Bronchial epithelial cell (primary cell): Measurements from ENCODE around the gene SLC6A3. TPM values are rescaled to one million over a fixed set of nuclear protein-coding genes. Genes with fewer than 3 reads are reported as not detected.

ENCODE experiments used
- DNase-seq: peaks from one replicate; pipeline ENCODE4 v3.0.0-alpha.2; 2010; ENCODE audit warnings: low read depth
- FAIRE-seq: peaks from 2 replicates; lab custom pipeline; 2011; peaks lifted over from hg19 to GRCh38; lab: Jason Lieb, UNC
- H3K27me3 ChIP-seq: 2 replicates; pipeline ENCODE4 v1.5.1; 2011; ENCODE audit warnings: low read length; ENCODE audit not compliant: control insufficient read depth, insufficient read depth
- H3K36me3 ChIP-seq: 2 replicates; pipeline ENCODE4 v1.5.1; 2011; ENCODE audit warnings: low read length; ENCODE audit not compliant: control insufficient read depth, insufficient read depth
- H3K4me3 ChIP-seq: 2 replicates; pipeline ENCODE4 v1.5.1; 2011; ENCODE audit warnings: mild to moderate bottlenecking, low read depth, low read length, control low read depth
- CTCF ChIP-seq: IDR thresholded peaks from 2 replicates; pipeline ENCODE4 v1.5.1; 2011; ENCODE audit warnings: mild to moderate bottlenecking, moderate library complexity, low read length, control low read depth, inconsistent platforms; ENCODE audit not compliant: insufficient read depth, severe bottlenecking
- total RNA-seq: library from RNA; depleted of rRNA; stranded (reverse); fragments of >200 nt; gene quantifications from 2 replicates; pipeline ENCODE4 v1.2.1, GENCODE V29; 2014

The SLC6A3 gene
- total RNA-seq, 1 donor from 2014 or later, result not detected

GRCh38 chr5:1420211-1421195, 24.7 kb downstream of the SLC6A3 start:
- FAIRE-seq (no peak), DNase-seq (peak; percentile 10)
- no peak overlapping the region for H3K4me3 ChIP-seq
- no peak for TF ChIP-seq CTCF
- no peaks in the 10 kb centered on the region for H3K36me3 ChIP-seq
- no peaks in the 10 kb centered on the region for H3K27me3 ChIP-seq

GRCh38 chr5:1419476-1420210, 25.6 kb downstream of the SLC6A3 start:
- no peak for DNase-seq
- no peak for TF ChIP-seq CTCF
- no peaks in the 10 kb centered on the region for H3K27me3 ChIP-seq

GRCh38 chr5:1418921-1419280, 26.3 kb downstream of the SLC6A3 start:
- FAIRE-seq, result no peak
- DNase-seq, result no peak
- Histone ChIP-seq H3K36me3 (no peaks in the 10 kb centered on the region), H3K4me3 (no peak overlapping the region), H3K27me3 (no peaks in the 10 kb centered on the region)
- TF ChIP-seq CTCF, result no peak

More at GRCh38 chr5:1419476-1420210, 25.6 kb downstream of the SLC6A3 start:
- H3K36me3 ChIP-seq, result no peaks in the 10 kb centered on the region
- no peak for FAIRE-seq
- H3K4me3 ChIP-seq, result no peak overlapping the region

- TF ChIP-seq CTCF, result no peak
- no peak for DNase-seq
- FAIRE-seq, result no peak
- no peak overlapping the region for H3K4me3 ChIP-seq
- no peaks in the 10 kb centered on the region for H3K27me3 ChIP-seq
- no peaks in the 10 kb centered on the region for H3K36me3 ChIP-seq
These were observed 26.9 kb downstream of the SLC6A3 start for GRCh38 chr5:1418238-1418920.

GRCh38 chr5:1417586-1418225, 27.5 kb downstream of the SLC6A3 start:
- Histone ChIP-seq H3K4me3 (no peak overlapping the region), H3K27me3 (no peaks in the 10 kb centered on the region), H3K36me3 (no peaks in the 10 kb centered on the region)
- DNase-seq (no peak), FAIRE-seq (no peak)
- no peak for TF ChIP-seq CTCF
